ENCODE measurements around the gene OR10H2. TPM values are rescaled to one million over a fixed set of nuclear protein-coding genes. Genes with fewer than 3 reads are reported as not detected.

The OR10H2 gene
- total and polyA plus RNA-seq, 2 of the 8 experiments (the other 6 are each of a cell fraction or from before 2014, with no cell fraction given), result not detected

- no peak overlapping the region for H3K14ac ChIP-seq (ENCODE audit: insufficient read length)
- H3K23ac ChIP-seq (ENCODE audit: insufficient read length), result no peak overlapping the region
- H2BK15ac ChIP-seq (ENCODE audit: low read length), result no peak overlapping the region
- H3K9ac ChIP-seq (replicated peaks in 1 of 4; ENCODE audit: extremely low read depth in 1 of 4, low read depth in 3 of 4, low read length in 3 of 4), result no peak overlapping the region
- no peak overlapping the region for H4K5ac ChIP-seq (ENCODE audit: insufficient read length, low read depth, low read length)
- no peaks in the 10 kb centered on the region for H3K36me3 ChIP-seq (ENCODE audit: control insufficient read depth in 2 of 4, insufficient read depth in 4 of 4, low read length in 3 of 4)
- H3K4me3 ChIP-seq (ENCODE audit: extremely low read depth in 1 of 4, insufficient read depth in 2 of 4, low read depth in 3 of 4, low read length in 4 of 4), result no peak overlapping the region
- no peak overlapping the region for H3K4ac ChIP-seq (replicated peaks; ENCODE audit: insufficient read length, low read depth, low read length)
- H3K79me2 ChIP-seq (ENCODE audit: control insufficient read depth in 1 of 2, insufficient read depth in 2 of 2, low read length in 2 of 2), result no peaks in the 10 kb centered on the region
- peaks cover 55 to 73% of the 10 kb centered on the region in 2 experiments for H3K9me3 ChIP-seq (ENCODE audit: insufficient read depth in 2 of 2, low read depth in 1 of 2, low read length in 1 of 2)
- ChIA-PET CTCF (ENCODE audit: partially characterized antibody) (no interaction called here), POLR2A (ENCODE audit: partially characterized antibody) (no interaction called here)
- no peak overlapping the region for H4K8ac ChIP-seq (ENCODE audit: extremely low read depth, insufficient read depth, low read length)
- no peak overlapping the region for H2AFZ ChIP-seq (ENCODE audit: low read length)
- no peak overlapping the region for H4K91ac ChIP-seq (replicated peaks; ENCODE audit: insufficient read length, low read length)
- no peaks in the 10 kb centered on the region for H3K27me3 ChIP-seq (replicated peaks in 1 of 4; ENCODE audit: control insufficient read depth in 3 of 4, extremely low read depth in 1 of 4, insufficient read depth in 3 of 4, low read length in 3 of 4)
- no peak overlapping the region for H2BK12ac ChIP-seq (ENCODE audit: low read depth, low read length)
- H2BK5ac ChIP-seq (ENCODE audit: low read depth, low read length), result no peak overlapping the region
- H2AK5ac ChIP-seq (ENCODE audit: low read depth, low read length), result no peak overlapping the region
- no peak overlapping the region for H3K4me2 ChIP-seq (ENCODE audit: insufficient read depth in 1 of 2, low read depth in 2 of 2, low read length in 2 of 2)
- H3K4me1 ChIP-seq (replicated peaks in 1 of 4; ENCODE audit: control insufficient read depth in 3 of 4, insufficient read depth in 4 of 4, low read length in 3 of 4), result no peaks in the 10 kb centered on the region
- no peaks in the 10 kb centered on the region for H3K79me1 ChIP-seq (ENCODE audit: low read depth, low read length)
- 79% methylated on average over 14 of the region's 28 CpGs; no CpG with 5 or more reads in 1 of the 2 experiments for WGBS, 2 experiments (ENCODE audit: extremely low coverage in 1 of 2, insufficient coverage in 1 of 2, insufficient read length in 1 of 2, insufficient replicate concordance in 2 of 2, low coverage in 1 of 2, low lambda C conversion rate in 2 of 2, missing lambda C conversion rate in 1 of 2)
- H3K18ac ChIP-seq (ENCODE audit: extremely low read depth, low read length), result no peak overlapping the region
- no peak overlapping the region for H3K27ac ChIP-seq (ENCODE audit: low read depth, low read length)
- H4K20me1 ChIP-seq (replicated peaks in 1 of 2; ENCODE audit: control insufficient read depth in 1 of 2, insufficient read depth in 2 of 2, low read length in 2 of 2), result no peaks in the 10 kb centered on the region
- no peaks in the 10 kb centered on the region for H3K23me2 ChIP-seq (ENCODE audit: low read depth, low read length)
- no peak overlapping the region for H3K56ac ChIP-seq (replicated peaks; ENCODE audit: insufficient read length, low read depth, low read length)
- no peak for TF ChIP-seq EP300 (IDR thresholded peaks at IDR 0.05; ENCODE audit: borderline replicate concordance in 1 of 2, low read depth in 2 of 2, low read length in 2 of 2)
- no peak for TF ChIP-seq ATF3 (IDR thresholded peaks at IDR 0.05; ENCODE audit: insufficient read depth, low read depth, low read length)
- TF ChIP-seq CHD2 (IDR thresholded peaks at IDR 0.05; ENCODE audit: low read length), result no peak
- TF ChIP-seq ATF2 (IDR thresholded peaks at IDR 0.05; ENCODE audit: low read length), result no peak
- H2BK120ac ChIP-seq (replicated peaks; ENCODE audit: low read depth, low read length), result no peak overlapping the region
- FAIRE-seq (no peak), DNase-seq (ENCODE audit: low read depth in 1 of 2, low spot score in 2 of 2) (no peak)
- H2BK20ac ChIP-seq (ENCODE audit: low read length), result no peak overlapping the region
Measured at GRCh38 chr19:15759962-15760565, 32.2 kb downstream of the OR10H2 start.

Measured in H1 (cell line).